ENCODE measurements around the gene SIK2. TPM values are rescaled to one million over a fixed set of nuclear protein-coding genes. Genes with fewer than 3 reads are reported as not detected.

The SIK2 gene
- polyA plus RNA-seq, 1 donor from 2014 or later, result 9.0 TPM

GRCh38 chr11:111683806-111684205 lies 81.6 kb downstream of the SIK2 start:
- H3F3A ChIP-seq (ENCODE audit: insufficient read depth, low read length, poor library complexity, severe bottlenecking), result no peaks in the 10 kb centered on the region
- H3K9me2 ChIP-seq (ENCODE audit: insufficient read depth, low read length), result no peaks in the 10 kb centered on the region
- H3K27ac ChIP-seq (ENCODE audit: low read length), result no peak overlapping the region
- H4K20me1 ChIP-seq (ENCODE audit: insufficient read depth), result no peaks in the 10 kb centered on the region
- TF ChIP-seq SMC3 (conservative IDR thresholded peaks at IDR 0.05; ENCODE audit: poor library complexity) (no peak), TAF1 (IDR thresholded peaks at IDR 0.05; ENCODE audit: low read depth) (no peak), EP300 (conservative IDR thresholded peaks at IDR 0.05; ENCODE audit: poor library complexity, severe bottlenecking) (no peak), MXI1 (conservative IDR thresholded peaks at IDR 0.05; ENCODE audit: poor library complexity, severe bottlenecking) (no peak), RAD21 (conservative IDR thresholded peaks at IDR 0.05) (no peak)
- TF ChIP-seq, protein P1, sequence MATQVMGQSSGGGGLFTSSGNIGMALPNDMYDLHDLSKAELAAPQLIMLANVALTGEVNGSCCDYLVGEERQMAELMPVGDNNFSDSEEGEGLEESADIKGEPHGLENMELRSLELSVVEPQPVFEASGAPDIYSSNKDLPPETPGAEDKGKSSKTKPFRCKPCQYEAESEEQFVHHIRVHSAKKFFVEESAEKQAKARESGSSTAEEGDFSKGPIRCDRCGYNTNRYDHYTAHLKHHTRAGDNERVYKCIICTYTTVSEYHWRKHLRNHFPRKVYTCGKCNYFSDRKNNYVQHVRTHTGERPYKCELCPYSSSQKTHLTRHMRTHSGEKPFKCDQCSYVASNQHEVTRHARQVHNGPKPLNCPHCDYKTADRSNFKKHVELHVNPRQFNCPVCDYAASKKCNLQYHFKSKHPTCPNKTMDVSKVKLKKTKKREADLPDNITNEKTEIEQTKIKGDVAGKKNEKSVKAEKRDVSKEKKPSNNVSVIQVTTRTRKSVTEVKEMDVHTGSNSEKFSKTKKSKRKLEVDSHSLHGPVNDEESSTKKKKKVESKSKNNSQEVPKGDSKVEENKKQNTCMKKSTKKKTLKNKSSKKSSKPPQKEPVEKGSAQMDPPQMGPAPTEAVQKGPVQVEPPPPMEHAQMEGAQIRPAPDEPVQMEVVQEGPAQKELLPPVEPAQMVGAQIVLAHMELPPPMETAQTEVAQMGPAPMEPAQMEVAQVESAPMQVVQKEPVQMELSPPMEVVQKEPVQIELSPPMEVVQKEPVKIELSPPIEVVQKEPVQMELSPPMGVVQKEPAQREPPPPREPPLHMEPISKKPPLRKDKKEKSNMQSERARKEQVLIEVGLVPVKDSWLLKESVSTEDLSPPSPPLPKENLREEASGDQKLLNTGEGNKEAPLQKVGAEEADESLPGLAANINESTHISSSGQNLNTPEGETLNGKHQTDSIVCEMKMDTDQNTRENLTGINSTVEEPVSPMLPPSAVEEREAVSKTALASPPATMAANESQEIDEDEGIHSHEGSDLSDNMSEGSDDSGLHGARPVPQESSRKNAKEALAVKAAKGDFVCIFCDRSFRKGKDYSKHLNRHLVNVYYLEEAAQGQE (IDR thresholded peaks at IDR 0.05; ENCODE audit: borderline replicate concordance), result no peak
- peaks cover 7% of the 10 kb centered on the region for H3K36me3 ChIP-seq (ENCODE audit: insufficient read depth, low read length)
- H3K27me3 ChIP-seq (ENCODE audit: insufficient read depth, low read depth, low read length), result no peaks in the 10 kb centered on the region
- H3K79me2 ChIP-seq (replicated peaks; ENCODE audit: insufficient read depth, low read length), result no peaks in the 10 kb centered on the region
- H3K9ac ChIP-seq (ENCODE audit: low read length), result no peak overlapping the region
- H3K9me3 ChIP-seq (ENCODE audit: low read length), result no peaks in the 10 kb centered on the region
- no peak overlapping the region for H3K4me2 ChIP-seq (ENCODE audit: low read length)
- H2AFZ ChIP-seq (ENCODE audit: low read depth, low read length), result no peak overlapping the region
- no peak overlapping the region for H3K4me3 ChIP-seq (ENCODE audit: low read length)

DNA sequence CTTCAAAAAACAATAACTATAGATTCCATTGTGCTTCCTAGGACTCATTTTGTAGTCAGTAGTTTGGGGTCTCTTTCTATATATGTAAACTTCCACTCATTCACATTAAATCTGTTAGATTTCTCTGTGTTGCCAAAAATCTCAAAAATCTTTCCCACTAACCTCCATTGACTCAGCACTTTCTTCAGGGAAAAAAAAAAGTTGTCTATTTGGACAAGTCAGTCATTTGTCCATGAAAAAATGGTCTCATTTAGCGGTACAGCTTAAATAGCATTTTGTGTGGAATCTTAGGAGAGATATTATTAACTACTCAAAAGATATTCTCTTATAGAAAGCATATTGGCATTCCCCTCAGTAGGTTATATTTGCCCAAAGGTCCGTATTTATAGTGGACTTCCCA lies 82.0 kb downstream of the SIK2 start:
- no peak overlapping the region for H3K27ac ChIP-seq (ENCODE audit: low read length)
- H3K9ac ChIP-seq (ENCODE audit: low read length), result no peak overlapping the region
- H3K4me3 ChIP-seq (ENCODE audit: low read length), result no peak overlapping the region
- H3K9me3 ChIP-seq (ENCODE audit: low read length), result no peaks in the 10 kb centered on the region
- TF ChIP-seq RAD21 (conservative IDR thresholded peaks at IDR 0.05) (no peak), TAF1 (IDR thresholded peaks at IDR 0.05; ENCODE audit: low read depth) (no peak), SMC3 (conservative IDR thresholded peaks at IDR 0.05; ENCODE audit: poor library complexity) (no peak), EZH2 (IDR thresholded peaks at IDR 0.05; ENCODE audit: borderline replicate concordance, insufficient read depth, low read length, poor library complexity, severe bottlenecking) (no peak), MXI1 (conservative IDR thresholded peaks at IDR 0.05; ENCODE audit: poor library complexity, severe bottlenecking) (no peak)
- H3F3A ChIP-seq (ENCODE audit: insufficient read depth, low read length, poor library complexity, severe bottlenecking), result no peaks in the 10 kb centered on the region
- H3K4me2 ChIP-seq (ENCODE audit: low read length), result no peak overlapping the region
- H3K9me2 ChIP-seq (ENCODE audit: insufficient read depth, low read length), result no peaks in the 10 kb centered on the region
- H3K27me3 ChIP-seq (ENCODE audit: insufficient read depth, low read depth, low read length), result no peaks in the 10 kb centered on the region
- no peak overlapping the region for H2AFZ ChIP-seq (ENCODE audit: low read depth, low read length)
- peaks cover 7% of the 10 kb centered on the region for H3K36me3 ChIP-seq (ENCODE audit: insufficient read depth, low read length)
- H3K79me2 ChIP-seq (replicated peaks; ENCODE audit: insufficient read depth, low read length), result no peaks in the 10 kb centered on the region
- no peaks in the 10 kb centered on the region for H4K20me1 ChIP-seq (ENCODE audit: insufficient read depth)

- H3K9ac ChIP-seq (ENCODE audit: low read length), result no peak overlapping the region
- H3K9me2 ChIP-seq (ENCODE audit: insufficient read depth, low read length), result no peaks in the 10 kb centered on the region
- H4K20me1 ChIP-seq (ENCODE audit: insufficient read depth), result no peaks in the 10 kb centered on the region
- no peaks in the 10 kb centered on the region for H3K79me2 ChIP-seq (replicated peaks; ENCODE audit: insufficient read depth, low read length)
- no peak overlapping the region for H2AFZ ChIP-seq (ENCODE audit: low read depth, low read length)
- no peaks in the 10 kb centered on the region for H3K27me3 ChIP-seq (ENCODE audit: insufficient read depth, low read depth, low read length)
- peaks cover 7% of the 10 kb centered on the region for H3K36me3 ChIP-seq (ENCODE audit: insufficient read depth, low read length)
- H3K9me3 ChIP-seq (ENCODE audit: low read length), result no peaks in the 10 kb centered on the region
- no peak overlapping the region for H3K27ac ChIP-seq (ENCODE audit: low read length)
- no peak overlapping the region for H3K4me3 ChIP-seq (ENCODE audit: low read length)
- no peak overlapping the region for H3K4me2 ChIP-seq (ENCODE audit: low read length)
- no peaks in the 10 kb centered on the region for H3F3A ChIP-seq (ENCODE audit: insufficient read depth, low read length, poor library complexity, severe bottlenecking)
- TF ChIP-seq MXI1 (conservative IDR thresholded peaks at IDR 0.05; ENCODE audit: poor library complexity, severe bottlenecking) (no peak), RAD21 (conservative IDR thresholded peaks at IDR 0.05) (no peak), SMC3 (conservative IDR thresholded peaks at IDR 0.05; ENCODE audit: poor library complexity) (no peak), POLR2AphosphoS5 (IDR thresholded peaks at IDR 0.05) (no peak), TAF1 (IDR thresholded peaks at IDR 0.05; ENCODE audit: low read depth) (no peak), EP300 (conservative IDR thresholded peaks at IDR 0.05; ENCODE audit: poor library complexity, severe bottlenecking) (no peak), EZH2 (IDR thresholded peaks at IDR 0.05; ENCODE audit: borderline replicate concordance, insufficient read depth, low read length, poor library complexity, severe bottlenecking) (no peak)
- TF ChIP-seq, protein P1 (IDR thresholded peaks at IDR 0.05; ENCODE audit: borderline replicate concordance), result no peak
Observed at GRCh38 chr11:111688013-111688412, 85.8 kb downstream of the SIK2 start.

Data from neural cell (in vitro differentiated cells).